Measurements from ENCODE around the gene SCN5A. TPM values are rescaled to one million over a fixed set of nuclear protein-coding genes. Genes with fewer than 3 reads are reported as not detected.

SCN5A gene
- total RNA-seq, 1 experiment from 2014 or later = 11.5 TPM

GRCh38 chr3:38573556-38573955 is 75.9 kb downstream of the SCN5A start:
- Histone ChIP-seq H3K79me2 (ENCODE audit: insufficient read depth, low read length) (no peaks in the 10 kb centered on the region), H4K20me1 (ENCODE audit: insufficient read depth) (no peaks in the 10 kb centered on the region), H2AFZ (ENCODE audit: low read depth, low read length, poor library complexity, severe bottlenecking) (no peak overlapping the region), H3K9ac (ENCODE audit: low read length) (no peak overlapping the region), H3K4me2 (ENCODE audit: low read length) (no peak overlapping the region), H3K4me1 (ENCODE audit: control insufficient read depth in 1 of 2, insufficient read depth in 2 of 2, low read length in 2 of 2) (no peaks in the 10 kb centered on the region), H3K27ac (ENCODE audit: low read depth, low read length) (no peak overlapping the region), H3K27me3 (ENCODE audit: insufficient read depth, low read length) (no peaks in the 10 kb centered on the region), H3K36me3 (ENCODE audit: control insufficient read depth in 1 of 2, insufficient read depth in 2 of 2, low read length in 2 of 2) (no peaks in the 10 kb centered on the region), H3K4me3 (replicated peaks in 1 of 2; ENCODE audit: low read depth in 1 of 2, low read length in 2 of 2) (no peak overlapping the region), H3K9me3 (ENCODE audit: control insufficient read depth in 1 of 2, insufficient read depth in 1 of 2, low read depth in 1 of 2, low read length in 2 of 2) (0 out of 4 replicates have a peak, but pooled peaks cover 0 to 3% of the 10 kb centered on the region in 2 experiments), H3K9me2 (ENCODE audit: insufficient read depth) (no peaks in the 10 kb centered on the region)
- ATAC-seq (no peak), DNase-seq (ENCODE audit: low read depth, low spot score) (no peak)
- ChIA-PET POLR2A (no interaction called here), CTCF (no interaction called here), RAD21 (ENCODE audit: low non-redundant PET in 1 of 2, low total read pairs in 2 of 2, uncharacterized antibody in 2 of 2, unreplicated experiment in 2 of 2) (no interaction called here)
- intact Hi-C loops (cut with micrococcal nuclease) = no loop called here
- BruUV-seq (replicated peaks) = no TSS peak
- TF ChIP-seq TCF7L2 (IDR thresholded peaks at IDR 0.05; ENCODE audit: borderline replicate concordance, extremely low read depth, insufficient read depth, insufficient read length) (no peak), REST (IDR thresholded peaks at IDR 0.05; ENCODE audit: low read depth) (no peak), EZH2 (IDR thresholded peaks at IDR 0.05) (no peak), ELF1 (IDR thresholded peaks at IDR 0.05; ENCODE audit: borderline replicate concordance, low read depth) (no peak), RAD21 (IDR thresholded peaks at IDR 0.05; ENCODE audit: low read depth) (no peak), MAX (IDR thresholded peaks at IDR 0.05) (no peak), ZBTB33 (IDR thresholded peaks at IDR 0.05; ENCODE audit: extremely low read depth, insufficient replicate concordance, low read length) (no peak), FOSL1 (IDR thresholded peaks at IDR 0.05; ENCODE audit: low read depth) (no peak), ATF3 (IDR thresholded peaks at IDR 0.05) (no peak), CEBPB (IDR thresholded peaks at IDR 0.05; ENCODE audit: low read depth) (no peak), SRF (IDR thresholded peaks at IDR 0.05; ENCODE audit: low read depth) (no peak), SIN3A (IDR thresholded peaks at IDR 0.05; ENCODE audit: low read depth) (no peak), EGR1 (IDR thresholded peaks at IDR 0.05; ENCODE audit: low read depth) (no peak), POLR2A (IDR thresholded peaks at IDR 0.05; ENCODE audit: borderline replicate concordance, extremely low read depth, insufficient read depth, insufficient read length) (no peak), POLR2AphosphoS5 (IDR thresholded peaks at IDR 0.05; ENCODE audit: low read depth, low read length) (no peak), EZH2phosphoT487 (IDR thresholded peaks at IDR 0.05; ENCODE audit: borderline replicate concordance) (no peak)
